Colon (tissue), 2 donors: Measurements from ENCODE around the gene LIFR.
"Not testable (repeated sequence)": the region's sequence is repeated elsewhere in the genome, so short reads cannot be mapped to it uniquely, and the experiment has no call there.

Experiments
- FAIRE-seq: peaks from 2 replicates; lab custom pipeline; 2012; peaks lifted over from hg19 to GRCh38; lab: Jason Lieb, UNC
- donor health status: control.
- donor health status: control.

Gene LIFR, protein sequence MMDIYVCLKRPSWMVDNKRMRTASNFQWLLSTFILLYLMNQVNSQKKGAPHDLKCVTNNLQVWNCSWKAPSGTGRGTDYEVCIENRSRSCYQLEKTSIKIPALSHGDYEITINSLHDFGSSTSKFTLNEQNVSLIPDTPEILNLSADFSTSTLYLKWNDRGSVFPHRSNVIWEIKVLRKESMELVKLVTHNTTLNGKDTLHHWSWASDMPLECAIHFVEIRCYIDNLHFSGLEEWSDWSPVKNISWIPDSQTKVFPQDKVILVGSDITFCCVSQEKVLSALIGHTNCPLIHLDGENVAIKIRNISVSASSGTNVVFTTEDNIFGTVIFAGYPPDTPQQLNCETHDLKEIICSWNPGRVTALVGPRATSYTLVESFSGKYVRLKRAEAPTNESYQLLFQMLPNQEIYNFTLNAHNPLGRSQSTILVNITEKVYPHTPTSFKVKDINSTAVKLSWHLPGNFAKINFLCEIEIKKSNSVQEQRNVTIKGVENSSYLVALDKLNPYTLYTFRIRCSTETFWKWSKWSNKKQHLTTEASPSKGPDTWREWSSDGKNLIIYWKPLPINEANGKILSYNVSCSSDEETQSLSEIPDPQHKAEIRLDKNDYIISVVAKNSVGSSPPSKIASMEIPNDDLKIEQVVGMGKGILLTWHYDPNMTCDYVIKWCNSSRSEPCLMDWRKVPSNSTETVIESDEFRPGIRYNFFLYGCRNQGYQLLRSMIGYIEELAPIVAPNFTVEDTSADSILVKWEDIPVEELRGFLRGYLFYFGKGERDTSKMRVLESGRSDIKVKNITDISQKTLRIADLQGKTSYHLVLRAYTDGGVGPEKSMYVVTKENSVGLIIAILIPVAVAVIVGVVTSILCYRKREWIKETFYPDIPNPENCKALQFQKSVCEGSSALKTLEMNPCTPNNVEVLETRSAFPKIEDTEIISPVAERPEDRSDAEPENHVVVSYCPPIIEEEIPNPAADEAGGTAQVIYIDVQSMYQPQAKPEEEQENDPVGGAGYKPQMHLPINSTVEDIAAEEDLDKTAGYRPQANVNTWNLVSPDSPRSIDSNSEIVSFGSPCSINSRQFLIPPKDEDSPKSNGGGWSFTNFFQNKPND

DNA sequence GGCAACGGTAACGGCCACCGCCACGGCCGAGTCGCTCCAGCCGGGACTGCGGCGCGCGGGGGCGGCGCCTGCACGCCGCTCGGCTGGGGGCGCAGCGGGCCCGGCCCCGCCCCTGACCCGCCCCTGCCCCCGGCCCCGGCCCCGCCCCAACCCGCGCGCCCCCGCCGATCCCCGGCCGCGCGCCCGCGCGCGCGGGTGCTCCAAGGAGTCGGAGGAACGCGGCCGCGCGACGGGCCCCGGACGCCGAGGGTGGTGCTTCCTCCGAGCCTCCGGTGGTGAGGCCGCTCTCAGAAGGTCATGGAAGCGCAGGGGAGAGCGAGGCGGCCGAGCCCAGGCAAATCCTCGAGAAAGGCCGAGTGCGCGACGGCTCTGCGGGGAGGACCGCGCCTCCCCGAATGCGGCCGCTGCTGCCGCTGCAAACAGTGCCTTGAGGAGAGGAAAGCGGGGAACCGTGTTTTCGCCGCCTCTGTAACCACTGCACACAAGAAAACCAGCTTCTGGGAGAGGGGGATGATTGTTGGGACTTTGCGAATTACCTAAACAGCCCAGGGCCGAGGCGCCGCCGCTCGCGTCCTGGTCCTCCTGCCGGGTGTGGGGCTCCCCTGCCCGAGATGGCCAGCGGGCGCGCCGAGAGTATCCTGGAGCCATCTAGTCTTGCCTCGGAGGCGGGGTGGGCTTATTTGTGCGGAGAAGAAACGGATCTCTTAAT lies at the start of gene LIFR:
Gene LIFR, minus strand, starts transcription at position 48 of the 709 bp plus-strand sequence. CDS start 25,999 bp downstream, outside the sequence.
- FAIRE-seq: no peak

GRCh38 chr5:38605610-38606009 lies 49.2 kb upstream of the LIFR start:
- no peak for FAIRE-seq

- FAIRE-seq: no peak
These were observed 47.2 kb upstream of the LIFR start for GRCh38 chr5:38603691-38604090.

GRCh38 chr5:38602641-38603040 lies 46.2 kb upstream of the LIFR start:
- no peak for FAIRE-seq

- no peak for FAIRE-seq
These were observed 45.4 kb upstream of the LIFR start for GRCh38 chr5:38601863-38602298.

GRCh38 chr5:38601133-38601862 lies 44.9 kb upstream of the LIFR start:
- FAIRE-seq: no peak

- FAIRE-seq: no peak
These were observed 44.0 kb upstream of the LIFR start for GRCh38 chr5:38600329-38601045.

GRCh38 chr5:38599751-38600150 lies 43.3 kb upstream of the LIFR start:
- not testable (repeated sequence) for FAIRE-seq

DNA sequence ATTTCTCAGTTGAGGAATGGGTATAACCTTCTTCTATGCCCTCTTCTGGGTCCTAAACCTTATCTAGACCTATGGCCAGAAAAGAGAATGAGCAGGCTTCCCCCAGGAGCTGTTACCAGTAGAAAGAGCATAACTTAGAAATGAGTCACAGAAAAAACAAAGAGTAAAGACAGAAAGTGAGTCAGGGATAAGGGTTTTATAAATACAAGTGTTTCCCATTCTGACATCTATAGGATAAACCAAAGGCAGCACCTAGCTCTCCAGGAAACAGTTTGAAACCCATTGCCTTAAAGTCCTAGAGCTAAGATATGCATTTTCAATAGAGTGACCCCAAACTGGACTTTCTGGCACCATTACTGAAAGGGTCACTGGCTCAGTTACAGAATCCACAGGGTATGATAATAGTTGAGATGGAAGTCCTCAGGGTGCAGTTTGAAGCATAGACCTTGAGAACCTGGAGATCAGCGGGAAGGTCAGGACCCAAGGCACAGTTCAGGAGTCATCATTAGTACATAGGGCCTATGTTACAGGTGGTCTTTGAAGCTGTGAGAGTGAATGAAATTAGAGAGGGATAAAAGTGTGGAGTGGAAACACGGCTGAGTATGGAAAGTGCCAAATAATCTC lies 42.7 kb upstream of the LIFR start:
- FAIRE-seq: no peak

GRCh38 chr5:38598296-38598993 lies 42.0 kb upstream of the LIFR start:
- no peak for FAIRE-seq

GRCh38 chr5:38596981-38597380 lies 40.5 kb upstream of the LIFR start:
- FAIRE-seq: no peak

- no peak for FAIRE-seq
These were observed 38.8 kb upstream of the LIFR start for GRCh38 chr5:38595132-38595745.

DNA sequence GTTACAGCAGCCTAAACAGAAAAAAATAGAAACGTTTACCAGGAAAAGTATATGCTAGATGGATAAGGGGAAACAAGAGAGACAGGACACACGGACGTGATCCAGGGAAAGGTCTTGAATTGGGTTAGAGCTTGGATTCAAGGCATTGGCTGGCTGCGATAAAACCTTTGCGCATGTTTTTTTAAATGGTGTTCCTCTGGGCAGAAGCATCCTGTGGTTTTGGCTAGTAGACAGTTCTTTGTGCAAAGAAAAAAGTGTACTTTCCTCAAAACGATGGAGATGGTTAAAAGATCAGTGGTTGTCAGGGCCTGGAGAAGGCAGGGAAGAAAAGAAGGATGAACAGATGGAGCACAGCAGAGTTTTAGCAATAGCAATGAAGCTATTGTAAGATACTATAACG lies 37.5 kb upstream of the LIFR start:
- no peak for FAIRE-seq

- no peak for FAIRE-seq
These were observed 35.0 kb upstream of the LIFR start for GRCh38 chr5:38591523-38591849.

DNA sequence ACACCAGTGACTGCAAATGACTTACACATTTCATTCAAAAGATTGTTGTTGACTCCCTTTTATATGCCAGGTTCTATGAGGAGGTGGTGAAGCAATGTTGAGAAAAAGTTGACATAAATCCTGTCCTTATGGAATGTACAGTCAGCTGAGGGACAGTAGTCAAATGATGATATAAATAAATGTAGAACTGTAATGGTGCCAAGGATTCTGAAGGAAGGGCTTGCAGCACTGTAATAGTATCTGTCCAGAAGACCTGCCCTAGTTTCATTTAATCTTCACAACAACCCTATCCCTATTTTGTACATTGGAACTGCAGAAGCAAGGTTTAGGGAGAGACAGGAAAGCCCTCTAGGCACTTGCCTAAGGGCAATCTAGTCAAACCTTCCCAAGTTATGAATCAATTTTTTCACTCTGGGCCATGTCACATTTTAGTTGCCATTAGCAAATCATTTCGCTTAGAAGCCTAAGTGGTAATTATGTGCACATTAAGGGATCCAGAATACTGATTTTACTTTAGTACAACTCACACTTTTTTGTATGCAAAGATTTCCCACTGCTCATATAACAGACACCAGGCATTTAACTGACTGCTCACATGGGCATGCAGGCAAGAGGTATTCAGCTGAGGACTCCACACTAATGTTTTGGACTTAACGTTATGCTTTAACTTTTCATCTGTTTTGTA lies 34.5 kb upstream of the LIFR start:
- no peak for FAIRE-seq

DNA sequence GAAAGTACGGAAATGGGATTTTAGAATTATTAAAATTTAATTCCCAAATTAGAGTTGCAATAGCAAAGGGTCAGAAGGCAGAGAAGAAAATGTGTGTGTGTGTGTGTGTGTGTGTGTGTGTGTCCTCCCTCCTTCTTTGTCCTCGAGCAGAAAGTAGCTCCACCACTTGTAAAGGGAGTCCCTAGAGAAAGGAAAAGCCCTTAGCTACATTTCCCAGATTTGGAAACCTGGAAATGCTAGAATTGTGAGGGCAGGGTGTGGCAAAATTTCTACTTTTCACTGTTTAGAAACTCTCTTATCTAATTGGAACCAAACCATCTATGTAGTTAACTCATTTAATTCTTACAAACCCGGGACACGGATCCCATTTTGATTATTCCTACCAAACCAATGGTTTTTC lies 33.2 kb upstream of the LIFR start:
- no peak for FAIRE-seq

DNA sequence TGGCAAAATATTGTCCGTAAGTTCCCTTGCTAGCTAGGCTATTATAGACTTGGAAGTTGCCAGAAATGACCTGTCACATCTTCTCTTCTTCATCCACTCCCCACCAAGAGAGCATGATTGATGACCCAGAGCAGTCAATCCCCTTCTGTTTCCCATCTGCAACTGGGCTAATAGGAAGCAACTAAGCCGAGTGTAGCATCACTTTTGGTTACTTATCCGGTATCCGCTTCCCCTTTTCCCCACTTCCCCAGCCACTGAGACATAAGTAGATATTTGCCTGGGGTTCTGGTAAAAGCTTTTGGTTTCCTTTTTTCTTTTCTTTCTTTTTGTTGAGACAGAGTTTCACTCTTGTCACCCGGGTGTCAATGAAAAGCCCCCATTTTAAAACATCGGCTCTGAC lies 29.4 kb upstream of the LIFR start:
- FAIRE-seq: no peak

DNA sequence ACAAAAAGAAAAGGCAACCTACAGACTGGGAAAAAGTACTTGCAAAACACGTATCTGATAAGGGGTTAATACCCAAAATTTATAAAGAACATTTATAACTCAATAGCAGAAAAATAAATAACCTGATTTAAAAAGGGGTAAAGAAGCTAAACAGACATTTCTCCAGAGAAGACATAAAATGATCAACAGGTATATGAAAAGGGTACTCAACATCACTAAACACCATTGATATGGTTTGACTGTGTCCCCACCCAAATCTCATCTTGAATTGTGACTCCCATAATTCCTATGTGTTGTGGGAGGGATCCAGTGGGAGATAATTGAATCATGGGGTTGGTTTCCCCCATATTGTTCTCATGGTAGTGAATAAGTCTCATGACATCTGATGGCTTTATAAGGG lies 27.1 kb upstream of the LIFR start:
- FAIRE-seq: no peak

GRCh38 chr5:38582975-38583319 lies 26.5 kb upstream of the LIFR start:
- no peak for FAIRE-seq
